Prostate gland (tissue), 2 donors: Measurements from ENCODE around the gene C16orf82. TPM values are rescaled to one million over a fixed set of nuclear protein-coding genes. Genes with fewer than 3 reads are reported as not detected.

Experiments
- DNase-seq: peaks from one replicate; pipeline ENCODE4 v3.0.0-alpha.2; 2019; ENCODE audit warnings: low spot score
- H3K27ac ChIP-seq, 2 donors: fragments of 200-600 bp; sonication (generic); 2 replicates each; pipeline ENCODE4 v1.5.1; 2017 to 2019
- H3K27me3 ChIP-seq: fragments of 200-600 bp; sonication (generic); replicated peaks from 2 replicates; pipeline ENCODE4 v1.5.1; 2019; ENCODE audit not compliant: insufficient read depth
- H3K36me3 ChIP-seq, 2 donors: fragments of 200-600 bp; sonication (generic); 1 replicate in 1 of 2; 2 replicates in 1 of 2; pipeline versions ENCODE4 v1.5.1 to v1.8.1; 2017 to 2019
- H3K4me1 ChIP-seq: fragments of 200-600 bp; sonication (generic); replicated peaks from 2 replicates; pipeline ENCODE4 v1.5.1; 2019
- H3K4me3 ChIP-seq, 2 donors: fragments of 200-600 bp; sonication (generic); 2 replicates each; pipeline ENCODE4 v1.5.1; 2017 to 2019
- H3K9me3 ChIP-seq: fragments of 200-600 bp; sonication (generic); 2 replicates; pipeline ENCODE4 v1.5.1; 2017
- CTCF ChIP-seq, 4 experiments: fragments of 200-600 bp in 2 of 4; fragments of 450-650 bp in 2 of 4; sonication (generic) in 2 of 4; IDR thresholded peaks; 1 replicate in 3 of 4; 2 replicates in 1 of 4; pipeline ENCODE4 v1.5.1; 2016 to 2019; ENCODE audit warnings: antibody characterized with exemption in 4 of 4, mild to moderate bottlenecking in 2 of 4, moderate library complexity in 2 of 4
- POLR2A ChIP-seq: fragments of 450-650 bp; IDR thresholded peaks from one replicate; pipeline ENCODE4 v1.6.1; 2016; ENCODE audit warnings: antibody characterized with exemption, mild to moderate bottlenecking
- POLR2AphosphoS5 ChIP-seq: sonication (generic); formaldehyde crosslinking; IDR thresholded peaks from one replicate; pipeline ENCODE4 v1.6.1; 2017; ENCODE audit warnings: antibody characterized with exemption
- WGBS: methylation state at CpG from one replicate; pipeline ENCODE4 v1.1.5; 2018; 5-methylcytosine and 5-hydroxymethylcytosine counted together
- intact Hi-C: fragments of 100-400 bp; cut with DNase I; formaldehyde crosslinking; loops from one replicate; pipeline ENCODE4 v1.14.2; 2022
- total RNA-seq, 2 donors: library from RNA; depleted of rRNA; stranded (reverse); fragments of >200 nt; gene quantifications; one replicate each; pipeline ENCODE4 v1.1.0, GENCODE V29; 2016

Gene C16orf82
- total RNA-seq, 2 donors from 2014 or later: 15.6 TPM; not detected in 1

- no peaks in the 10 kb centered on the region for H3K4me1 ChIP-seq
- WGBS: 65% methylated on average over 5 of the region's 5 CpGs
- H3K27ac ChIP-seq: no peak overlapping the region
- DNase-seq: no peak
- H3K4me3 ChIP-seq: no peak overlapping the region
- no peaks in the 10 kb centered on the region for H3K9me3 ChIP-seq
- no peaks in the 10 kb centered on the region for H3K27me3 ChIP-seq
- TF ChIP-seq POLR2A (no peak), CTCF (IDR thresholded peaks at IDR 0.05) (no peak), POLR2AphosphoS5 (no peak)
- intact Hi-C loops: no loop called here
- no peaks in the 10 kb centered on the region for H3K36me3 ChIP-seq
Observed at GRCh38 chr16:27118526-27118925, 51.8 kb downstream of the C16orf82 start.

Other genes starting within 250 kb of the C16orf82 start
- gene KDM8, start 136.6 kb downstream of the C16orf82 start, total RNA-seq: 10 to 100 TPM in 1 of 2 donors, 1 to 10 TPM in 1; 5.6 to 15.3 TPM
- gene NSMCE1, start 201.8 kb downstream of the C16orf82 start, total RNA-seq: 10 to 100 TPM; 55.4 to 71.7 TPM
- 10 to 100 TPM; 30.7 to 89.2 TPM for gene IL4R, start 247.0 kb downstream of the C16orf82 start, total RNA-seq